H7 (cell line): ENCODE data around the gene ICAM1. TPM values are rescaled to one million over a fixed set of nuclear protein-coding genes. Genes with fewer than 3 reads are reported as not detected.
A peak's percentile ranks its signal among the peaks of the same experiment; 100 is the strongest.

Experiments used
- DNase-seq: peaks from one replicate; pipeline ENCODE4 v3.0.0; 2012
- H3K27me3 ChIP-seq: 2 replicates; pipeline ENCODE4 v1.6.0; 2011; ENCODE audit warnings: mild to moderate bottlenecking, low read length; ENCODE audit not compliant: control insufficient read depth, insufficient read depth
- H3K36me3 ChIP-seq: replicated peaks from 2 replicates; pipeline ENCODE4 v1.5.1; 2011; ENCODE audit warnings: low read length; ENCODE audit not compliant: control insufficient read depth, insufficient read depth
- H3K4me3 ChIP-seq: 2 replicates; pipeline ENCODE4 v1.5.1; 2011; ENCODE audit warnings: low read depth, mild to moderate bottlenecking, control low read depth, low read length, moderate library complexity; ENCODE audit not compliant: insufficient read depth
- total RNA-seq: library from RNA; depleted of rRNA; stranded (reverse); fragments of >200 nt; shearing (Covaris generic); gene quantifications from 2 replicates; pipeline ENCODE4 v1.2.3, GENCODE V29; 2014

ICAM1 gene
- total RNA-seq, 1 experiment from 2014 or later, result 2.8 TPM

- H3K36me3 ChIP-seq, result peaks cover 14% of the 10 kb centered on the region
- peak; percentile 97 for DNase-seq
Measured at GRCh38 chr19:10315335-10316214, 44.7 kb downstream of the ICAM1 start, which contains the start of gene FDX2. TSS of gene FDX2 (minus strand) at chr19:10316015. CDS start at chr19:10315996, 19 bp downstream.

GRCh38 chr19:10316229-10317044 lies 45.5 kb downstream of the ICAM1 start:
- Histone ChIP-seq H3K27me3 (no peaks in the 10 kb centered on the region), H3K36me3 (peaks cover 14% of the 10 kb centered on the region), H3K4me3 (no peak overlapping the region)
- peak; percentile 72 for DNase-seq

More at GRCh38 chr19:10315335-10316214, 44.7 kb downstream of the ICAM1 start, which contains the start of gene FDX2:
- H3K4me3 ChIP-seq, result peak within 1 kb of the TSS; percentile 89
- H3K27me3 ChIP-seq, result no peaks in the 10 kb centered on the region

DNA sequence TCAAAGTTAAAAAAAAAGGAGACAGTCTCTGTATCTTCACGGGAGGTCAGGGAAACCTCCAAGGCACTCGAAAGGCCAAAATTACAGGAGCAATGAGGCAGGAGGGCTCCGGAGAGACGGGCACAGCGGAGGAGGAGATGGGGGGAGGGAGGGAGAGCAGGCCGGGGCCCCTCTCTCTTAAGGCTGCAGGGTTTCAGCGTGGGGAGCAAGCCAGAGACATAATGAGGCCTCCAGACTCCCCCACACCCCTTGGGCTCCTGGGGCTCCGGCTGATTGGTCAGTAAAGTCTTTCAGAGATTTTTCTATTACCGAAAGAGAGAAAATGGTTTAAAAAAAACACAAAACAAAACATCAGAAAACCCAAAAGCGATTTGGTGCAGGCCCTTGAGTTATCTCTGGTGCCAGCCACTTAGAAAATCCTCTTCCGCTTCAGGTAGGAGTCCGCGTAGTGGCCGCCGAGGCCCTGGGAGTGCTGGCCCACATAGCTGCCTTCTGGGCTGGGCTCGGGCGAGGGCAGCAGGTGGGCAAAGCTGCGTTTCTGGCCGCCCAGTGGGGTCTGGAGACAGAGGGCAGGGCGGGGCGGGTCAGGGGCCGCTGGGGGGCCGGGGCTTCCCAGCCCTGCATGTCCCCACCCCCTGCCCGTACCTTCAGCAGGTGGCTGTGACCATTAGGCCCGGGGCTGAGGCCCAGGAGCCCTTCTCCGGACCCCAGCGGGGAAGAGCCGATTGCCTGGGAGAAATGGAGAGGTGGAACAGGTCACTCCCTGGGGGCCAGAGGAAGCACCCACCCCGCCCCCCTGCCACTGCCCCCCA lies 46.3 kb downstream of the ICAM1 start:
- peak; percentile 60 for DNase-seq
- Histone ChIP-seq H3K27me3 (no peaks in the 10 kb centered on the region), H3K36me3 (peaks cover 19% of the 10 kb centered on the region), H3K4me3 (no peak overlapping the region)

- DNase-seq, result no peak
- Histone ChIP-seq H3K4me3 (no peak overlapping the region), H3K36me3 (peaks cover 22% of the 10 kb centered on the region), H3K27me3 (no peaks in the 10 kb centered on the region)
Measured at GRCh38 chr19:10317857-10318462, 47.0 kb downstream of the ICAM1 start.

DNA sequence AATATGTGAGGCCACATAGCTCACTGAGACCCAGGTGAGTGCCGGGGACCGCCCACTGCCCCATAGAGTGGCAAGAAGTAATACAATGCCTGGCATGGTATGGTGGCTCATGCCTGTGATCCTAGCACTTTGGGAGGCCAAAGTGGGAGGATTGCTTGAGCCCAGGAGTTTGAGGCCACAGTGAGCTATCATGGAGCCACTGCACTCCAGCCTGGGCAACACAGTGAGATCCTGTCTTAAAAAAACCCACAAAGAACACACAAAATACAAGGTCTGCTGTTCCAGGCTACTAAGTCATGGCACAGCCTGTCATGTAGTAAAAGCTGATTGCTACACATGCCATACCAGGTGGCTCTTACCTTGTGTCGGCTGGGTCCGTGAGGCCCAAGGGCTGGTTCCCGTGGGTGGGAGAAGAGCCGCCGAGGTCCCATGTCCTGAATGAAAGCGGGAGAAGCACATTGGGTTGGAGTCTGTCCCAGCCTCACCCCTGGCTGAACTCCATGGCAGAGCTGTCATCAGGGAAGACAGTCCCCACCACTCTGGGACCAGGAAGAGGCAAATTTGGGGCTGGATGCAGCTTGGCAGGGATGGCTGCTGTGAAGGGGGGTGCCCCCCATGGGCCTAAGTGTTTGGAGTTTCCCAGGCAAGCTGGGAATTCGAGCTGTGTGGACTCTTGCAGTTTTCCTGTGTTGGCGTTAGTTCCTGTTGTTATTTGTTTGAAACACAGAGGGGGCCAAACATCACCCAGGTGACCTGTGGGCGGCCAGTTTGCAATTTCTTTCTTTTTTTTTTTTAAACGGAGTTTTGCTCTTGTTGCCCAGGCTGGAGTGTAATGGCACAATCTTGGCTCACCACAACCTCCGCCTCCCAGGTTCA lies 48.1 kb downstream of the ICAM1 start:
- peaks cover 24% of the 10 kb centered on the region for H3K36me3 ChIP-seq
- H3K27me3 ChIP-seq, result no peaks in the 10 kb centered on the region
- no peak for DNase-seq
- H3K4me3 ChIP-seq, result no peak overlapping the region

DNA sequence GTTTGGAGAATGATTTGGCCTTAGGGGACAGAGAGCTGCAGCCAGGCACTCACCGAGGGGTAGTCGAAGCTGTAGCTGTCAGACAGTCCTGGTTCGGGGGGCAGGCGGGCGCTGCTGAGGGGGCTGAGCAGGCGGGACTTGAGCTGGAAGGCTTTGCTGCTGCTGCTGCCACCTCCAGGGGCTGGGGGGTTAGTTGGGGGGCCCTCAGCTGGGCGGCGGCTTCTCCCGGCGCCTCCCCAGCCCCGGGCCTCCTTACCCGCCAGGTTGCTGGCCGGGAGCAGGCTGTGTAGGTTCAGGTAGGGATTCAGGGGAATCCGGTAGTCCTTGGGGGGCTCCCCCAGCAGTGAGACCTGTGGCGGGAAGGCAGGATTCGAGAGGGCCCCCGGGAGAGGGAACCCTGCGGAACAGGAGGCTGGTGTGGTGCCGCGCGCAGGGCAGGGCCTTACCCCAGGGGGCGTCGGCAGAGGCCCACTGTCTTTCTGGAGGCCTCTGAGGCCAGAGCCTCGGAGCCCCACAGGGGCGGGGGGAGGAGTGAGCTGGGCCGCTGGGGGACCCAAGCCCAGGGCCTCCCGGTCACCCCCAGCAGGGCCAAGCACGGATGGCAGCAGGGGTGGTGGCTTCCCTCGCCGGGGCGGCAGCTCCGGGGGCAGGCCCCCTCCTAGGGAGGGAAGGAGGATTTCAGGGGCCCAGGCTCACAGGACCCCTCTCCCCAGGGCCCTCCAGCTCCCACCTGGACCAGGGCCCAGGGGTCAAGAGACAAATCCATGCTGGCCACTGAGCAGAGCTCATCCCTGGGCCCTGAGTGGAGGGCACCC lies 49.9 kb downstream of the ICAM1 start:
- Histone ChIP-seq H3K4me3 (no peak overlapping the region), H3K27me3 (no peaks in the 10 kb centered on the region), H3K36me3 (peaks cover 31% of the 10 kb centered on the region)
- DNase-seq, result peak; percentile 71

DNA sequence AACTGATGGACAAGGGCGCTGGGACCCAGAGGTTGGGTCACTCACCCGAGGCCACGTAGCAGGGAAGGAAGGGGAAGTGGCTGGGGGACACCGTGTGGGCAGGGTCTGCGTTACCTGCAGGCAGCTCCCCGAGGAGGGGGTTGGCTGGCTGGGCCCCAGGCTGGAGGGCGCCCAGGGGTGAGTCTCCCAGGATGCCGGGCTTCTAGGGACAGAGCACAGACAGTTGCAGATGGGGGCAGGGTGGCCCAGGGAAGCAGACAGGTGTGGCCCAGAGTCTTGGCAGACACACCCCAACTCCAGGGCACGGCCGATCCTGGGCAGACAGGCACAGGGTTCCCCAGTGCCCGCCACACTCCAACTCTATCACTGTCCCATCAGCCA lies 50.5 kb downstream of the ICAM1 start:
- no peaks in the 10 kb centered on the region for H3K27me3 ChIP-seq
- H3K36me3 ChIP-seq, result peaks cover 33% of the 10 kb centered on the region
- peak; percentile 53 for DNase-seq
- no peak overlapping the region for H3K4me3 ChIP-seq

- H3K27me3 ChIP-seq, result no peaks in the 10 kb centered on the region
- peaks cover 36% of the 10 kb centered on the region for H3K36me3 ChIP-seq
- no peak overlapping the region for H3K4me3 ChIP-seq
- DNase-seq, result peak; percentile 47
Measured at GRCh38 chr19:10321874-10322835, 51.2 kb downstream of the ICAM1 start.

GRCh38 chr19:10325732-10326131 lies 54.8 kb downstream of the ICAM1 start:
- peaks cover 46% of the 10 kb centered on the region for H3K36me3 ChIP-seq
- DNase-seq, result no peak
- no peaks in the 10 kb centered on the region for H3K27me3 ChIP-seq

DNA sequence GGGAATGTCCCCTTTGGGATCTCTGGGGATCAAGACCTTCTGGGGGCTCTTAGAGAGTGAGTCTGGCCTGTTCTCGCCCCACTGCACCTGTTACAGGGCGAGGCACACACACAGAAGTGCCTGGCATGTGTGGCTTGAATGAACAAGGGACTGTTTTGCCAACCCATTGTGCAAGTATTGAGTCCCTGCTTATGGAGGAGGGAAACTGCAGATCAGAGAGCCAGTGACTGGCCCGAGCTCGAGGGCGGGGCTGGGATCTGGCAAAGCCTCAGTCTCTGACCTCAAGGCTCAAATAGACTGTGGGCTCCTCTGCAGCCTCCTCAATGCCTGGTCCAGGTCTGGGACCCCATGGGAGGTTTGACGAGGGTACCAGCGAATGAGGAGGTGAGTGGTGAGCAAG lies 56.9 kb downstream of the ICAM1 start:
- no peak for DNase-seq
- peaks cover 40% of the 10 kb centered on the region for H3K36me3 ChIP-seq
- no peak overlapping the region for H3K4me3 ChIP-seq
- H3K27me3 ChIP-seq, result no peaks in the 10 kb centered on the region

More at GRCh38 chr19:10325732-10326131, 54.8 kb downstream of the ICAM1 start:
- no peak overlapping the region for H3K4me3 ChIP-seq

- H3K4me3 ChIP-seq, result no peak overlapping the region
- peaks cover 38% of the 10 kb centered on the region for H3K36me3 ChIP-seq
- DNase-seq, result peak; percentile 43
- H3K27me3 ChIP-seq, result no peaks in the 10 kb centered on the region
Measured at GRCh38 chr19:10328558-10329429, 57.9 kb downstream of the ICAM1 start.
